ENCODE measurements around the gene KLK14.

Gene KLK14

GRCh38 chr19:51094696-51095279 lies 12.1 kb upstream of the KLK14 start:
- H3K27ac ChIP-seq (ENCODE audit: low read length), result no peak overlapping the region
- no peaks in the 10 kb centered on the region for H3K9me3 ChIP-seq (ENCODE audit: control insufficient read depth in 1 of 2, low read length in 2 of 2)
- H3K4me3 ChIP-seq (ENCODE audit: low read depth in 1 of 2, low read length in 2 of 2), result no peak overlapping the region
- H3K4me1 ChIP-seq (ENCODE audit: control insufficient read depth in 1 of 2, insufficient read depth in 2 of 2, low read length in 2 of 2), result no peaks in the 10 kb centered on the region
- no peaks in the 10 kb centered on the region for H3K27me3 ChIP-seq (ENCODE audit: low read depth, low read length)
- H3K36me3 ChIP-seq (ENCODE audit: control insufficient read depth in 1 of 2, insufficient read depth in 2 of 2, low read length in 2 of 2), result no peaks in the 10 kb centered on the region

- Histone ChIP-seq H3K4me1 (ENCODE audit: control insufficient read depth in 1 of 2, insufficient read depth in 2 of 2, low read length in 2 of 2) (no peaks in the 10 kb centered on the region), H3K27ac (ENCODE audit: low read length) (no peak overlapping the region), H3K36me3 (ENCODE audit: control insufficient read depth in 1 of 2, insufficient read depth in 2 of 2, low read length in 2 of 2) (no peaks in the 10 kb centered on the region), H3K4me3 (ENCODE audit: low read depth in 1 of 2, low read length in 2 of 2) (no peak overlapping the region), H3K27me3 (ENCODE audit: low read depth, low read length) (no peaks in the 10 kb centered on the region), H3K9me3 (ENCODE audit: control insufficient read depth in 1 of 2, low read length in 2 of 2) (no peaks in the 10 kb centered on the region)
Observed at GRCh38 chr19:51093510-51094345, 11.0 kb upstream of the KLK14 start.

- H3K9me3 ChIP-seq (ENCODE audit: control insufficient read depth in 1 of 2, low read length in 2 of 2), result no peaks in the 10 kb centered on the region
- no peak overlapping the region for H3K27ac ChIP-seq (ENCODE audit: low read length)
- H3K36me3 ChIP-seq (ENCODE audit: control insufficient read depth in 1 of 2, insufficient read depth in 2 of 2, low read length in 2 of 2), result no peaks in the 10 kb centered on the region
Observed at GRCh38 chr19:51093101-51093500, 10.4 kb upstream of the KLK14 start.

DNA sequence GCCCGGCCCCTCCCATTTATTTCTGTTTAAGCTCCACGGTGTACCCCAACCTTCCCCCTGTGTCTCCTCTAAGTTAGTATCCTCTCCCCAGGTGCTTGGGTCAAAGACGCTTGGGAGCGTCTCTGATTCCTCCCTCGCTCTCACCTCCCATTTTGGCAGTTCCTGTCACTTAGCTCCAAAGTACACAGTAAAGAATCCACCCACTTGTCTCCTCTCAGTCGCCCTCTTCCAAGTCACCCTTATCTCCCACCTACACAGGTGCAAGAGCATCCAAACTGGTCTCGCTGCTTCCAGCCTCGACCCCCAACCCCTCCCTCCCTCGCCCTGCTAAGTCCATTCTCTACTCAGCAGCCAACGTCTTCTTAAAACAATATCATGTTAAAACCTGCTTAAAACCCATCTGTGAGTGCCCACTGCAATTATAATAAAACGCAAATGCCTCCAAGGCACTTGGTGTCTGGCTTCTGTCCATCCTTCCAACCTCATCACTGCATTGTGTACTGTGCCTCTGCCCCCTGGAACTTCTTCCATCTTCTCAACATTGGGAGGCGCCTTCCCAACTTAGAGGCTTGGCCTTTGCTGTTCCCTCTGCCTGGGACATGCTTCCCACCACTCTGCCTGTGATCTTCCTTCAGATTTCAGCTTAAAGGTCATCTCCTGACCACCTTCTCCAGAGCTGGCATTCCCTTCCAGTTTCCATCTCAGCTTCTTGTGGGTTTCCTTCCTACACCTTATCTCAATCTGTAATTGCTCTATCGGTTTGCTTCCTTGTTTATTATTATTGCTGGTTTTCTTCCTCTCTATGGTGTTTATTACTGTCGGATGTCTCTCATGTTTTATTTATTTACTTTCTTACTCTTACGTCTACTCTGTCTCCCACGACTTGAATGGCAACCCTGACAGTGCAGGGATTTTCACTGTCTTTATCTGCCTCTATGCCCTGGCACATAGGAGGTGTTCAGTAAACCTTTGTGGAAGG lies 9.5 kb upstream of the KLK14 start:
- Histone ChIP-seq H3K4me3 (ENCODE audit: low read depth in 1 of 2, low read length in 2 of 2) (no peak overlapping the region), H3K9me3 (ENCODE audit: control insufficient read depth in 1 of 2, low read length in 2 of 2) (no peaks in the 10 kb centered on the region), H3K36me3 (ENCODE audit: control insufficient read depth in 1 of 2, insufficient read depth in 2 of 2, low read length in 2 of 2) (no peaks in the 10 kb centered on the region), H3K27me3 (ENCODE audit: low read depth, low read length) (no peaks in the 10 kb centered on the region), H3K27ac (ENCODE audit: low read length) (no peak overlapping the region), H3K4me1 (ENCODE audit: control insufficient read depth in 1 of 2, insufficient read depth in 2 of 2, low read length in 2 of 2) (no peaks in the 10 kb centered on the region)

More at GRCh38 chr19:51093101-51093500, 10.4 kb upstream of the KLK14 start:
- Histone ChIP-seq H3K27me3 (ENCODE audit: low read depth, low read length) (no peaks in the 10 kb centered on the region), H3K4me3 (ENCODE audit: low read depth in 1 of 2, low read length in 2 of 2) (no peak overlapping the region), H3K4me1 (ENCODE audit: control insufficient read depth in 1 of 2, insufficient read depth in 2 of 2, low read length in 2 of 2) (no peaks in the 10 kb centered on the region)

GRCh38 chr19:51091126-51091525 lies 8.4 kb upstream of the KLK14 start:
- no peaks in the 10 kb centered on the region for H3K4me1 ChIP-seq (ENCODE audit: control insufficient read depth in 1 of 2, insufficient read depth in 2 of 2, low read length in 2 of 2)
- H3K27ac ChIP-seq (ENCODE audit: low read length), result no peak overlapping the region
- H3K27me3 ChIP-seq (ENCODE audit: low read depth, low read length), result no peaks in the 10 kb centered on the region
- no peak overlapping the region for H3K4me3 ChIP-seq (ENCODE audit: low read depth in 1 of 2, low read length in 2 of 2)
- no peaks in the 10 kb centered on the region for H3K9me3 ChIP-seq (ENCODE audit: control insufficient read depth in 1 of 2, low read length in 2 of 2)
- H3K36me3 ChIP-seq (ENCODE audit: control insufficient read depth in 1 of 2, insufficient read depth in 2 of 2, low read length in 2 of 2), result no peaks in the 10 kb centered on the region

GRCh38 chr19:51090471-51090870 lies 7.8 kb upstream of the KLK14 start:
- Histone ChIP-seq H3K4me1 (ENCODE audit: control insufficient read depth in 1 of 2, insufficient read depth in 2 of 2, low read length in 2 of 2) (no peaks in the 10 kb centered on the region), H3K4me3 (ENCODE audit: low read depth in 1 of 2, low read length in 2 of 2) (no peak overlapping the region), H3K36me3 (ENCODE audit: control insufficient read depth in 1 of 2, insufficient read depth in 2 of 2, low read length in 2 of 2) (no peaks in the 10 kb centered on the region), H3K9me3 (ENCODE audit: control insufficient read depth in 1 of 2, low read length in 2 of 2) (no peaks in the 10 kb centered on the region), H3K27me3 (ENCODE audit: low read depth, low read length) (no peaks in the 10 kb centered on the region), H3K27ac (ENCODE audit: low read length) (no peak overlapping the region)

DNA sequence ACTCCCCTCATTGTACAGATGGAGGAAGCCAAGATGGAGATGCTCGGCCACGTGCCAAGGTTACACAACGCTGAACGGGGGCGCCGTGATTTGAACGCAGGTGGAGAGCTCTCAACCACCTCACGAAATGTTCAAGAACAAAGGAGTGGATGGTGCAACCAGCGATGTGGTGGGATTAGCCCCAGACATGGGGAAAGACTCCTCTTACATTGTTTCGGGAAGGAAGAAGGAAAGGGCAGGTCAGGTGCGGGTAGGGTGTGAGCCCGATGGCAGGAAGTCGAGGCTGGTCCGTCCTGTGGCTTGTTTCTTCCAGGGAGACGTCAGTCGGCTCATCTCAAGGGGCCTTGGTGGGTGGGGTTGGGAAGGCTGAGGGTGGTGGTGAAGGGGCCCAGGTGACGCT lies 7.1 kb upstream of the KLK14 start:
- Histone ChIP-seq H3K4me3 (ENCODE audit: low read depth in 1 of 2, low read length in 2 of 2) (no peak overlapping the region), H3K27me3 (ENCODE audit: low read depth, low read length) (no peaks in the 10 kb centered on the region), H3K4me1 (ENCODE audit: control insufficient read depth in 1 of 2, insufficient read depth in 2 of 2, low read length in 2 of 2) (no peaks in the 10 kb centered on the region), H3K27ac (ENCODE audit: low read length) (no peak overlapping the region), H3K9me3 (ENCODE audit: control insufficient read depth in 1 of 2, low read length in 2 of 2) (no peaks in the 10 kb centered on the region), H3K36me3 (ENCODE audit: control insufficient read depth in 1 of 2, insufficient read depth in 2 of 2, low read length in 2 of 2) (no peaks in the 10 kb centered on the region)

- no peak overlapping the region for H3K27ac ChIP-seq (ENCODE audit: low read length)
- H3K9me3 ChIP-seq (ENCODE audit: control insufficient read depth in 1 of 2, low read length in 2 of 2), result no peaks in the 10 kb centered on the region
- H3K4me1 ChIP-seq (ENCODE audit: control insufficient read depth in 1 of 2, insufficient read depth in 2 of 2, low read length in 2 of 2), result no peaks in the 10 kb centered on the region
- no peak overlapping the region for H3K4me3 ChIP-seq (ENCODE audit: low read depth in 1 of 2, low read length in 2 of 2)
- H3K27me3 ChIP-seq (ENCODE audit: low read depth, low read length), result no peaks in the 10 kb centered on the region
- no peaks in the 10 kb centered on the region for H3K36me3 ChIP-seq (ENCODE audit: control insufficient read depth in 1 of 2, insufficient read depth in 2 of 2, low read length in 2 of 2)
Observed at GRCh38 chr19:51086153-51086850, 3.6 kb upstream of the KLK14 start.

DNA sequence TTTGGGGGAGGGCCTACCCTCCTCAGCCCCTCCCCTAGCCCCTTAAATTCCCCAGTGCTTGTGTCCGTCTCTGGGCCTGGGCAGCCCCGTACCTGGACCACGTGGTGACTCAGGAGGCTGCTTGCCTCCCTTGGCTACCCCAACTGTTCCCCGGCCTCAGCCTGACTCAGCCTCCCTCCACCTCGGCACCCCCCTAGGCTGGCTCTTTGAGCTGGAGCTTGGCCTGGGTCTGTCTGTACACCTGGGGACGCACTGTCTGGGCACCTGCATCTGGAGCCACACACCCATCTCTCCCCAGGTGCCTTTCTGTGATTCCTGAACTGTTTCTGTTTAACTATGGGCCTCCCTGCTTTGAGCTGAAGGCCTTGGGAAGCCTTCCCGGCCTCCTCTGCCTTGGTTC lies 1.8 kb upstream of the KLK14 start:
- H3K4me3 ChIP-seq (ENCODE audit: low read depth in 1 of 2, low read length in 2 of 2), result no peak overlapping the region
- H3K27ac ChIP-seq (ENCODE audit: low read length), result no peak overlapping the region
- H3K9me3 ChIP-seq (ENCODE audit: control insufficient read depth in 1 of 2, low read length in 2 of 2), result no peaks in the 10 kb centered on the region
- H3K4me1 ChIP-seq (ENCODE audit: control insufficient read depth in 1 of 2, insufficient read depth in 2 of 2, low read length in 2 of 2), result no peaks in the 10 kb centered on the region
- H3K27me3 ChIP-seq (ENCODE audit: low read depth, low read length), result no peaks in the 10 kb centered on the region
- no peaks in the 10 kb centered on the region for H3K36me3 ChIP-seq (ENCODE audit: control insufficient read depth in 1 of 2, insufficient read depth in 2 of 2, low read length in 2 of 2)

- no peaks in the 10 kb centered on the region for H3K4me1 ChIP-seq (ENCODE audit: control insufficient read depth in 1 of 2, insufficient read depth in 2 of 2, low read length in 2 of 2)
- no peak overlapping the region for H3K4me3 ChIP-seq (ENCODE audit: low read depth in 1 of 2, low read length in 2 of 2)
Observed at GRCh38 chr19:51083783-51084182, 1.1 kb upstream of the KLK14 start.

DNA sequence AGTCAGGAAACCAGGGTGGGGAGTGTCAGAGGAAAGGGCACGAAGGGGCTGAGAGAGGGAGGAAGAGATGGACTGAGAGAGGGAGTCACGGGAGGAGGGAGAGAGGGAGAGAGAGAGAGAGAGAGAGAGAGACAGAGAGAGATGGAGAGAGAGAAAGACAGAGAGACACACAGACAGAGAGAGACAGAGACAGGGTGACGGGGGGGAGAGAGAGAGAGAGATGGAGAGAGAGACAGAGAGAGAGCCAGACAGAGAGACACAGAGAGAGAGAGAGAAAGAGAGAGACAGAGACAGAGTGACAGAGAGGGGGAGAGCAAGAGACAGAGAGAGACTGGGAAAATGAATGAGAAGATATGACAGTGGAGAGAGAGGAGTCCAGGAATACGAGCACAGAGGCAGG lies 494 bp upstream of the KLK14 start:
- Histone ChIP-seq H3K27ac (ENCODE audit: low read length) (no peak overlapping the region), H3K27me3 (ENCODE audit: low read depth, low read length) (no peaks in the 10 kb centered on the region), H3K9me3 (ENCODE audit: control insufficient read depth in 1 of 2, low read length in 2 of 2) (no peaks in the 10 kb centered on the region), H3K4me1 (ENCODE audit: control insufficient read depth in 1 of 2, insufficient read depth in 2 of 2, low read length in 2 of 2) (no peaks in the 10 kb centered on the region), H3K4me3 (ENCODE audit: low read depth in 1 of 2, low read length in 2 of 2) (no peak overlapping the region), H3K36me3 (ENCODE audit: control insufficient read depth in 1 of 2, insufficient read depth in 2 of 2, low read length in 2 of 2) (no peaks in the 10 kb centered on the region)

More at GRCh38 chr19:51083783-51084182, 1.1 kb upstream of the KLK14 start:
- Histone ChIP-seq H3K27me3 (ENCODE audit: low read depth, low read length) (no peaks in the 10 kb centered on the region), H3K9me3 (ENCODE audit: control insufficient read depth in 1 of 2, low read length in 2 of 2) (no peaks in the 10 kb centered on the region), H3K36me3 (ENCODE audit: control insufficient read depth in 1 of 2, insufficient read depth in 2 of 2, low read length in 2 of 2) (no peaks in the 10 kb centered on the region), H3K27ac (ENCODE audit: low read length) (no peak overlapping the region)
